Caki2 (cell line): Measurements from ENCODE around the gene LARGE2. TPM values are rescaled to one million over a fixed set of nuclear protein-coding genes. Genes with fewer than 3 reads are reported as not detected.
"Not testable (repeated sequence)": the region's sequence is repeated elsewhere in the genome, so short reads cannot be mapped to it uniquely, and the experiment has no call there.

ENCODE experiments used
- DNase-seq: peaks from one replicate; pipeline ENCODE4 v3.0.0-alpha.2; 2015; ENCODE audit warnings: low read depth
- in situ Hi-C: cut with HindIII; loops from 2 replicates; pipeline ENCODE4 v1.10.0; 2016; ENCODE audit warnings: low sequenced_read_pairs, low pct_unique_long_range_greater_than_20kb, mixed read lengths
- total RNA-seq: library from RNA; depleted of rRNA; stranded (reverse); fragments of >200 nt; shearing (Covaris generic); gene quantifications from 2 replicates; pipeline ENCODE4 v1.2.3, GENCODE V29; 2014; ENCODE audit warnings: low replicate concordance

Gene LARGE2
- total RNA-seq, 1 experiment from 2014 or later = not detected

DNA sequence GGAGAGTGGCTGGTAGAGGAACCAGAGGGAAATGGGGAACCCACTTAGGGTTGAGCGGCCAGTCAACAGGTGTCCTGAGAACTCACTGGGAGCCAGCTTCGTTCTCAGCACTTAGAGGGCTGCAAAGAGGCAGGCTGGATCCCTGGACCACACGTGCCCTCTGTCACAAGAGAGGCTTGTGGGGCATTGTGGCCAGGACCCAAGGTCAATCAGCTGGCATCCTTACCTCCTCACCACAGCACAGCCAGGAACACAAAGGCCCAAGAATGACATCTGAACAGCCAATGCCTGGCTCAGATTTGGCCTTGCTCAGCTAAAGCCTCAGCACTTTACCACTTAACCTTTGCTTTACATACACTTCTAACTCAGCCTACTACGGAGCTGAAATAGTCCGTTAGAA lies 29.6 kb upstream of the LARGE2 start:
- in situ Hi-C loops = no loop called here

GRCh38 chr11:45894555-45895247 lies 27.8 kb upstream of the LARGE2 start:
- DNase-seq = no peak
- in situ Hi-C loops = no loop called here

More for the DNA sequence above, 29.6 kb upstream of the LARGE2 start:
- DNase-seq = no peak

- DNase-seq = no peak
- in situ Hi-C loops = no loop called here
Measured at GRCh38 chr11:45895553-45896259, 26.8 kb upstream of the LARGE2 start.

GRCh38 chr11:45896422-45896984 lies 26.0 kb upstream of the LARGE2 start:
- in situ Hi-C loops = no loop called here

GRCh38 chr11:45897556-45897955 lies 24.9 kb upstream of the LARGE2 start:
- in situ Hi-C loops = no loop called here

More at GRCh38 chr11:45896422-45896984, 26.0 kb upstream of the LARGE2 start:
- DNase-seq = no peak

DNA sequence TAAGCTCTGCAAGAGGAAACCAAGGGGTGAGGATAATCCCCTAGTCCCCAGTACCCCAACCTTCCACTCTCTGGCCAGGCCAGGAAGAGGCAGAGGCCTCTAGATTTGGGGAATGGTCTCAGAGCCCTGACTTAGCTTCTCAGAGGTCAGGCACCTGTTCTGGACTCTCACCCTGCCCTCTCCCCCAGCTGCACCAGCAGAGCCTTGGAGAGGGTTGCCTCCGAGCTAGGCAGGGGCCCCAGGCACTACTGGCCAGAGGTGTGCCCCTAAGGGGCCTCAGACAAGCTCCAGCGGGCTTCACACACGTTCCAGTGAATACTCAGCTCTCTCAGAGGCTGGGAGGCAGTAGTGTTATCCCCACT lies 23.4 kb upstream of the LARGE2 start:
- in situ Hi-C loops = no loop called here
- DNase-seq = no peak

More at GRCh38 chr11:45897556-45897955, 24.9 kb upstream of the LARGE2 start:
- DNase-seq = no peak

DNA sequence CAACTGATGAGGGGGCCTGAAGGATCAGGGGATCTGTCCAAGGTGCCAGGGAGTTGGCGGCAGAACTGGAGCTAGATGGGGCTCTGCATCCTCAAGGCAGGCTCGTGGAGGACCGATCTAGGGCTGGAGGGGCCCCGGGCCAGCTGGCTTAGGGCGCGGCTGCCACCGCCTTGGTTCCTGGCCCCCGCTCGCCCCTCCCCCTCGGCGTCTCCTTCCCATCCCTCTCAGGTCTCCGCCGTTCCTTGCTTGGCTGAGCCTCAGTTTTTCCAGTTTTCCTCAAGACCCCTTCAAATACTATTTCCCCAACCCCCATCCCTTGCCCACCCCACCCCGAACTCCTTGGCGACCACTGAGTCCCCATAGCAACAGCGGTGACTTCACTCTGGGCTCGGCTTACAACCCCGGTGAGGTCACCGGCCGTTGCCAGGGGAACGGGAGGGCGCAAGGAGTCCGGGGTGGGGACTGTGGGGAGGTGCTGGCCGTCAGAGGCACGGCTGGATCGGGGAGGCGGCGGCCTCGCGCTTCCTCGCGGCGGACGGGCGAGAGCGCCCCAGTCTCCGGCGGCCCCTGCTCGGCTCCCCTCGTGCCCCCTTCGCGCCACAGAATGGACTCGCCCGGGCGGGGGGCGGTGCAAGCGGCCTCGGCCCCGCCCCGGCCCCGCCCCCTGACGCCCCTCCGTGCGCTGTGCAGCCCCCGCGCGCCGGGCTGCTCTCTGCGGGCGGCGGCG lies 22.8 kb upstream of the LARGE2 start:
- in situ Hi-C loops = no loop called here
- peak; percentile 80 for DNase-seq

GRCh38 chr11:45900175-45900800 lies 22.2 kb upstream of the LARGE2 start:
- DNase-seq, in situ Hi-C loops: not testable (repeated sequence)

- in situ Hi-C loops = no loop called here
- no peak for DNase-seq
Measured at GRCh38 chr11:45900916-45901617, 21.4 kb upstream of the LARGE2 start.

GRCh38 chr11:45901626-45902025 lies 20.8 kb upstream of the LARGE2 start:
- in situ Hi-C loops = no loop called here
- no peak for DNase-seq

- no peak for DNase-seq
- in situ Hi-C loops = no loop called here
Measured at GRCh38 chr11:45902452-45903380, 19.7 kb upstream of the LARGE2 start.

DNA sequence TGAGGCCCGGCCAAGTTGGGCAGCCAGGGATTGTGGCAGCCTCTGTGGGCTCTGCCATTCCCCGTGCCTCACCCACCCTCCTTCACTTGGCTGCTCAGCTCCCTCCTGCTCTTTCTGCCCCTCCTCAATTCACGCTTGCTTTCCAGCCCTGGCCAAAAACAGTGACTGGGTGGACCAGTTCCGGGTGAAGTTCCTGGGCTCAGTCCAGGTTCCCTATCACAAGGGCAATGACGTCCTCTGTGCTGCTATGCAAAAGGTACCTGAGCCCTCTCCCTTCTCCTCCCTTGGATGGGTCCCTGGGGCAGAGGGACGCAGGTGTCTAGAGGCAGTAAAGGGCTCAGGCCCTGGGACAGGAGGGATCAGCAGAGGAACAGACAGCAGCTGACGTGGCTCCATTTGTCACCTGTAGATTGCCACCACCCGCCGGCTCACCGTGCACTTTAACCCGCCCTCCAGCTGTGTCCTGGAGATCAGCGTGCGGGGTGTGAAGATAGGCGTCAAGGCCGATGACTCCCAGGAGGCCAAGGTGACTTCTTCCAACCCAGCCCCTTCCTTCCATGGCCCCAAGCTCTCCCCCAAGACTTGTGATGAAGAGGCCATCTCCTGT lies 18.0 kb upstream of the LARGE2 start:
- in situ Hi-C loops = no loop called here

GRCh38 chr11:45905095-45905494 lies 17.4 kb upstream of the LARGE2 start:
- in situ Hi-C loops = no loop called here
- DNase-seq = no peak

More for the DNA sequence above, 18.0 kb upstream of the LARGE2 start:
- no peak for DNase-seq

- in situ Hi-C loops = not testable (repeated sequence)
Measured at GRCh38 chr11:45905576-45905975, 16.9 kb upstream of the LARGE2 start.

GRCh38 chr11:45906096-45906682 lies 16.3 kb upstream of the LARGE2 start:
- DNase-seq = no peak
- in situ Hi-C loops = no loop called here

More at GRCh38 chr11:45905576-45905975, 16.9 kb upstream of the LARGE2 start:
- DNase-seq = not testable (repeated sequence)

DNA sequence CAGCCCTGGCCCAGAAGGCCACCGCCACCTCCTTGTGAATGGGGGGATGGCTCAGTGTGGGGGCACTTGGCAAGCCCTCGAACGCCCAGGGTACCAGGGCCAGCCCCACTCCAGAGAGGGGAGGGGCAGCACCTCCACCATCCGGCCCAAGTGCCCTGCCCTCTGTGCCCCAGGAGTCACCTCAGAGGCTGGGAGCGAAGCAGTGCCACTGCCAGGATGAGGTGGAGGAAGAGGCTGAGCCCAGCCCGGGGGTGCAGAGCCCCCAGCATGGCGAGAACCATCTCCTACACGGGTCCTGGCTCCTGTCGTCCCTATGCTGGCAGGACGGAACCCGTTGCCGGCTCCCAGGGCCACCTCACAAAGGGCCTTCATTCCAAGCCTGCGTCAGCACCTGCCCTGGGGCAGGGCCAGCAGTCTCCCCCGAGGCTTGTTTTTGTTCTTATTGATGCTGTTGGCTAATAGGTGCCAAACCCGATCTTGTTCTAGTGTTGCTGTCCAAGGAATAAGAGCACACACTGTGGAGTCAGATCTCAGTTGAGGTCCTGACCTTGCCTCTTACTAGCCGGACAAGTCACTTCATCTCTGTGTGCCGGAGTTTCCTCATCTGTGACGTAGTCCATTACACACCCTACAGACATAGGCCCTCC lies 15.4 kb upstream of the LARGE2 start, which contains the start of gene FREY1:
FREY1 (minus strand) TSS at position 307 of the 647 bp plus-strand sequence; CDS start at position 281, 26 bp downstream.
- no peak for DNase-seq
- in situ Hi-C loops = no loop called here
